OCI-LY7 (cell line): Measurements from ENCODE around the gene PLXNC1. TPM values are rescaled to one million over a fixed set of nuclear protein-coding genes. Genes with fewer than 3 reads are reported as not detected.
A peak's percentile ranks its signal among the peaks of the same experiment; 100 is the strongest.

Source experiments
- BruUV-seq: library from RNA; stranded (reverse); fragments of 400-500 nt; replicated peaks from 2 replicates; lab custom pipeline; 2021; lab: Mats Ljungman, UMichigan
- CTCF ChIA-PET: fragments of 300-600 bp; sonication (Branson Sonifier 250); formaldehyde crosslinking; loops from one replicate; lab custom pipeline; 2022; ENCODE audit warnings: antibody characterized with exemption; ENCODE audit not compliant: unreplicated experiment; lab: Charles Lee
- POLR2A ChIA-PET: fragments of 300-600 bp; sonication (Branson Sonifier 250); formaldehyde crosslinking; loops from one replicate; lab custom pipeline; 2022; ENCODE audit warnings: antibody characterized with exemption; lab: Charles Lee
- DNase-seq: peaks from one replicate; pipeline ENCODE4 v3.0.0-alpha.2; 2015; ENCODE audit warnings: low spot score
- H2AFZ ChIP-seq: fragments of 200-600 bp; sonication (generic), shearing (Covaris generic); 2 replicates; pipeline ENCODE4 v1.6.1; 2014; ENCODE audit warnings: mild to moderate bottlenecking, antibody characterized with exemption, low read length, moderate library complexity
- H3K27ac ChIP-seq: fragments of 200-600 bp; sonication (generic); 2 replicates; pipeline ENCODE4 v1.5.1; 2014; ENCODE audit warnings: mixed run types, low read depth, mild to moderate bottlenecking, moderate library complexity, low read length, inconsistent platforms; ENCODE audit not compliant: poor library complexity, severe bottlenecking
- H3K36me3 ChIP-seq: fragments of 200-600 bp; sonication (generic); 2 replicates; pipeline ENCODE4 v1.6.1; 2014; ENCODE audit warnings: mild to moderate bottlenecking, antibody characterized with exemption, low read length, moderate library complexity, mixed read lengths; ENCODE audit not compliant: insufficient read depth
- H3K4me1 ChIP-seq: fragments of 200-600 bp; sonication (generic); 2 replicates; pipeline ENCODE4 v1.5.1; 2014; ENCODE audit warnings: mild to moderate bottlenecking, low read length; ENCODE audit not compliant: insufficient read depth, poor library complexity, severe bottlenecking
- H3K4me2 ChIP-seq: fragments of 200-600 bp; sonication (generic); 2 replicates; pipeline ENCODE4 v1.6.1; 2014; ENCODE audit warnings: mild to moderate bottlenecking, low read length
- H3K4me3 ChIP-seq: fragments of 200-600 bp; sonication (generic); 2 replicates; pipeline ENCODE4 v1.5.1; 2014; ENCODE audit warnings: mild to moderate bottlenecking, low read depth, low read length; ENCODE audit not compliant: poor library complexity, severe bottlenecking
- H3K79me2 ChIP-seq: fragments of 200-600 bp; sonication (generic); 2 replicates; pipeline ENCODE4 v1.6.1; 2016; ENCODE audit warnings: low read depth, mild to moderate bottlenecking, low read length, moderate library complexity, mixed read lengths; ENCODE audit not compliant: insufficient read depth
- H3K9me2 ChIP-seq: fragments of 200-600 bp; sonication (generic); 2 replicates; pipeline ENCODE4 v1.6.1; 2016; ENCODE audit warnings: mild to moderate bottlenecking, low read length, mixed read lengths; ENCODE audit not compliant: insufficient read depth
- H3K9me3 ChIP-seq: fragments of 200-600 bp; sonication (generic); 2 replicates; pipeline ENCODE4 v1.6.1; 2014; ENCODE audit warnings: mild to moderate bottlenecking, mixed run types, low read length, mixed read lengths
- H4K20me1 ChIP-seq: fragments of 200-600 bp; sonication (generic); 2 replicates; pipeline ENCODE4 v1.6.1; 2014; ENCODE audit warnings: mild to moderate bottlenecking, antibody characterized with exemption, low read length, moderate library complexity, mixed read lengths; ENCODE audit not compliant: insufficient read depth
- EZH2phosphoT487 ChIP-seq: fragments of 200-600 bp; sonication (generic); IDR thresholded peaks from 2 replicates; pipeline ENCODE4 v1.6.1; 2018; ENCODE audit warnings: low read depth, borderline replicate concordance, mild to moderate bottlenecking, mixed run types, antibody characterized with exemption, low read length, moderate library complexity, mixed read lengths
- intact Hi-C: fragments of 100-400 bp; cut with micrococcal nuclease; formaldehyde crosslinking; loops from one replicate; pipeline ENCODE4 v1.10.0; 2022; ENCODE audit not compliant: unreplicated experiment
- total RNA-seq, 2 experiments: library from RNA; depleted of rRNA in 1 of 2; stranded (reverse); fragments of >200 nt in 1 of 2; shearing (Covaris generic) in 1 of 2; gene quantifications; 2 replicates each; pipeline ENCODE4 v1.2.3, GENCODE V29; 2014 to 2022
- TF ChIP-seq, protein P1 (sequence below): fragments of 200-600 bp; sonication (generic); conservative IDR thresholded peaks from 2 replicates; pipeline ENCODE4 v1.5.1; 2014; ENCODE audit warnings: mild to moderate bottlenecking, antibody characterized with exemption, low read length, moderate library complexity, mixed read lengths

The PLXNC1 gene
- total RNA-seq, 2 experiments from 2014 or later, result 4.5 to 8.0 TPM

DNA sequence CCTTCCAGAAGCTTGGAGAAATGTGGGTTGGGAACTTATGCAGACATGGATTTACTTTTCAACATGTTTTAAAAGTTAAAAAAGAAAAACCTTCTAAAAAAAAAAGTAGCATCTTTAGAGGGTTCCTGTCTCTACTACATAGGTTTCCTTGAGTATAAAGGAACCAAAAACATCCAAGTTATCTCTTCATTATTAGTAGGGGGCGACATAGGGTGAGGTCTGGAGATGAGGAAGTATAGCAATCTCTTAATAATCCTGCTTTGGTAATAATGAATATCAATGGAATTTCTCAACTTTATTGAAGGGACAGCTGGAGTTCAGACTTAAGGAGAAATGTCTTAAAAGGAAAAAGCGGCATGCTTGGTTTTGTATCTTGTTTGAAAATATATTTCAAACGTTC is 6.5 kb upstream of the PLXNC1 start:
- Histone ChIP-seq H3K9me3 (no peaks in the 10 kb centered on the region), H4K20me1 (no peaks in the 10 kb centered on the region), H3K79me2 (no peaks in the 10 kb centered on the region), H3K4me3 (no peak overlapping the region), H2AFZ (no peak overlapping the region), H3K27ac (no peak overlapping the region), H3K4me1 (no peaks in the 10 kb centered on the region), H3K9me2 (no peaks in the 10 kb centered on the region), H3K36me3 (no peaks in the 10 kb centered on the region), H3K4me2 (no peak overlapping the region)
- no peak for DNase-seq
- POLR2A ChIA-PET, result no interaction called here
- no peak for TF ChIP-seq EZH2phosphoT487
- TF ChIP-seq, protein P1, sequence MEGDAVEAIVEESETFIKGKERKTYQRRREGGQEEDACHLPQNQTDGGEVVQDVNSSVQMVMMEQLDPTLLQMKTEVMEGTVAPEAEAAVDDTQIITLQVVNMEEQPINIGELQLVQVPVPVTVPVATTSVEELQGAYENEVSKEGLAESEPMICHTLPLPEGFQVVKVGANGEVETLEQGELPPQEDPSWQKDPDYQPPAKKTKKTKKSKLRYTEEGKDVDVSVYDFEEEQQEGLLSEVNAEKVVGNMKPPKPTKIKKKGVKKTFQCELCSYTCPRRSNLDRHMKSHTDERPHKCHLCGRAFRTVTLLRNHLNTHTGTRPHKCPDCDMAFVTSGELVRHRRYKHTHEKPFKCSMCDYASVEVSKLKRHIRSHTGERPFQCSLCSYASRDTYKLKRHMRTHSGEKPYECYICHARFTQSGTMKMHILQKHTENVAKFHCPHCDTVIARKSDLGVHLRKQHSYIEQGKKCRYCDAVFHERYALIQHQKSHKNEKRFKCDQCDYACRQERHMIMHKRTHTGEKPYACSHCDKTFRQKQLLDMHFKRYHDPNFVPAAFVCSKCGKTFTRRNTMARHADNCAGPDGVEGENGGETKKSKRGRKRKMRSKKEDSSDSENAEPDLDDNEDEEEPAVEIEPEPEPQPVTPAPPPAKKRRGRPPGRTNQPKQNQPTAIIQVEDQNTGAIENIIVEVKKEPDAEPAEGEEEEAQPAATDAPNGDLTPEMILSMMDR, result peak; percentile 60
- BruUV-seq, result no TSS peak
- intact Hi-C loops, result loop anchor here (10.0 kb wide), 1 partner anchor 193 kb away; no protein-coding TSS in a partner anchor
- CTCF ChIA-PET, result no interaction called here

DNA sequence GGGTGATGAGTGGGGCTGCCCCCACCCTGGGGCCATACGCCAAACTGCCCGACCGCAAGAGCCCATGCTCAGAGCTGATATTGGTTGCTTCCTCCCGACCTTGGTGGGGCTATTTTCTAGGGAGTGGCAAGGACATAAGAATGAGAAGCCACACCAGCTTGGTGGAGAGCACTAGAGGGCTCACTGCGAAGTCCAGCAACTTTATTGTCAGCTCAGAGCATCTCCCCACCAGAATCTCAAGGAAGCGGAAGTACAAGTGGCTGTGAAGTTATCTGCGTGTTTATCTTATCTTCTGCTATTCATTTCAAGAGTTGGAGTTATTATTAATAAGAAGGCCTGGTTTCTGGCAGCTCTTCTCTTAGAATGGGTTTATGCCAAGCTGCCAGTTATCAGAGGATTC is 4.9 kb upstream of the PLXNC1 start:
- BruUV-seq, result no TSS peak
- CTCF ChIA-PET, result no interaction called here
- Histone ChIP-seq H4K20me1 (no peaks in the 10 kb centered on the region), H3K79me2 (no peaks in the 10 kb centered on the region), H3K4me1 (peaks cover 7% of the 10 kb centered on the region), H3K4me2 (no peak overlapping the region), H3K27ac (no peak overlapping the region), H3K4me3 (no peak overlapping the region), H3K36me3 (no peaks in the 10 kb centered on the region), H3K9me2 (no peaks in the 10 kb centered on the region), H2AFZ (no peak overlapping the region), H3K9me3 (no peaks in the 10 kb centered on the region)
- DNase-seq, result no peak
- intact Hi-C loops, result loop anchor here (10.0 kb wide), 1 partner anchor 191 kb away; no protein-coding TSS in a partner anchor
- TF ChIP-seq, protein P1, result no peak
- TF ChIP-seq EZH2phosphoT487, result no peak
- POLR2A ChIA-PET, result interaction anchor here (0.7 kb wide), 1 partner anchor 450 kb away, joined by 3 read pairs; no protein-coding TSS in a partner anchor

DNA sequence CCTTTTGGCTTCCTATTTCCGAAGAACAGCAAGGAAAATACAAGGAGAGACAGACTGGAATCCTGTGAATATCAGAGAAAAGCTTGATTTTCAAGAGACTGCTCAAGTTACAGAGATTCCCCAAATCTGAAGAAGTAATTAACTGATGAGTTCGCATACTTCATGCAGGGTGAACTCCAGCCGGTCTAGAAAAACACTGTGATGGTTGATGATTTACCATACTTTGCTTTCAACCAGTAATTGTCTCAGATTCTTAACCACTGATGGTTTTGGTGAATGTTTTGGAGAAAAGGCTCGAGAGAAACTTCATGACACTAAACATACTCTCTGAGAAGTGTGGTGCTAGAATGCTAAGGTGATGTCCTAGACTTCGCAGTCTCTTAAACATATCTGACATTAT is 4.4 kb upstream of the PLXNC1 start:
- H3K4me3 ChIP-seq, result no peak overlapping the region
- no peaks in the 10 kb centered on the region for H3K9me2 ChIP-seq
- no peak overlapping the region for H3K27ac ChIP-seq
- no peaks in the 10 kb centered on the region for H3K9me3 ChIP-seq
- no peak for DNase-seq
- intact Hi-C loops, result loop anchor here (10.0 kb wide), 1 partner anchor 191 kb away; no protein-coding TSS in a partner anchor
- no peaks in the 10 kb centered on the region for H3K36me3 ChIP-seq
- no peak overlapping the region for H3K4me2 ChIP-seq
- no TSS peak for BruUV-seq
- H3K4me1 ChIP-seq, result peaks cover 7% of the 10 kb centered on the region
- H2AFZ ChIP-seq, result no peak overlapping the region
- H4K20me1 ChIP-seq, result no peaks in the 10 kb centered on the region
- no peaks in the 10 kb centered on the region for H3K79me2 ChIP-seq
- POLR2A ChIA-PET, result interaction anchor here (0.5 to 0.7 kb wide), 3 partner anchors 18 to 1472 kb away, joined by 3 to 4 read pairs (median 3); no protein-coding TSS in a partner anchor
- TF ChIP-seq, protein P1, result no peak
- no peak for TF ChIP-seq EZH2phosphoT487
- CTCF ChIA-PET, result interaction anchor here (1.2 kb wide), 1 partner anchor 390 kb away, joined by 3 read pairs; no protein-coding TSS in a partner anchor
